Activated naive CD8-positive, alpha-beta T cell treated with anti-CD3 and anti-CD28 coated beads for 36 hours (primary cell): ENCODE data around the gene RNF222. TPM values are rescaled to one million over a fixed set of nuclear protein-coding genes. Genes with fewer than 3 reads are reported as not detected.

Experiments used
- DNase-seq: peaks from one replicate; pipeline ENCODE4 v3.0.0; 2021
- H3K27ac Mint-ChIP-seq: one replicate; pipeline ENCODE4 v1.8.0; 2022; ENCODE audit warnings: mild to moderate bottlenecking, moderate library complexity, mixed read lengths
- H3K27me3 Mint-ChIP-seq: one replicate; pipeline ENCODE4 v1.8.0; 2022; ENCODE audit warnings: mild to moderate bottlenecking, mixed read lengths
- H3K36me3 Mint-ChIP-seq: one replicate; pipeline ENCODE4 v1.8.0; 2021; ENCODE audit warnings: mild to moderate bottlenecking, mixed read lengths
- H3K4me1 Mint-ChIP-seq: one replicate; pipeline ENCODE4 v1.8.0; 2021; ENCODE audit warnings: mixed read lengths
- H3K4me3 Mint-ChIP-seq: one replicate; pipeline ENCODE4 v1.8.0; 2022; ENCODE audit warnings: mild to moderate bottlenecking, moderate library complexity, mixed read lengths
- H3K9me3 Mint-ChIP-seq: one replicate; pipeline ENCODE4 v1.8.0; 2022; ENCODE audit warnings: mixed read lengths
- total RNA-seq, 2 experiments: library from RNA; stranded (reverse); gene quantifications; one replicate each; pipeline ENCODE4 v1.2.3, GENCODE V29; 2021

RNF222 gene
- under 1 TPM; 0.14 to 0.22 TPM for total RNA-seq

DNA sequence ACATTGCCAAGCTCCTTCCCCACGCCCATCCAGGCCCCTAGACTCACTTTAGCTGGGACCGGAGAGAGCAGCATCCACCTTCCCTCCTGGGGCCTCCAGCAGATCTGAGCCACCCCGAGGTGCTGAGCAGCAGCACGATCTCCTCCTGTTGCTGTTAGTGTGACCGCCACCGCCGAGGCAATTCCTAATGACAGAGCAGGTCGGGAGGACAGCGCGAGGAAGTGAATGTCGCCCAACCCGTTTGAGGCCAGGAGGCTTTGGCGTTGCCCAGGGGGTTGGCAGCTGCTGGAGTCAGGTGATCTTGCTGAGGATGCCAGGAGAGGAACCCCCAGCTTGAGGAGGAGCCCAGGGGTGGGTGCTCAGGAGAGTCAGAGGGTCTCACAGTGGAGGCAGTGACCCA is at the start of gene RNF222:
RNF222 (minus strand) TSS at position 192 of the 400 bp plus-strand sequence. CDS start 4,366 bp downstream, outside the sequence.
- H3K4me3 Mint-ChIP-seq: no peak within 1 kb of the TSS
- no peaks in the 10 kb centered on the region for H3K36me3 Mint-ChIP-seq
- DNase-seq: no peak
- no peaks in the 10 kb centered on the region for H3K9me3 Mint-ChIP-seq
- peaks cover 17% of the 10 kb centered on the region for H3K27me3 Mint-ChIP-seq
- H3K4me1 Mint-ChIP-seq: peaks cover 9% of the 10 kb centered on the region
- H3K27ac Mint-ChIP-seq: no peak within 1 kb of the TSS

DNA sequence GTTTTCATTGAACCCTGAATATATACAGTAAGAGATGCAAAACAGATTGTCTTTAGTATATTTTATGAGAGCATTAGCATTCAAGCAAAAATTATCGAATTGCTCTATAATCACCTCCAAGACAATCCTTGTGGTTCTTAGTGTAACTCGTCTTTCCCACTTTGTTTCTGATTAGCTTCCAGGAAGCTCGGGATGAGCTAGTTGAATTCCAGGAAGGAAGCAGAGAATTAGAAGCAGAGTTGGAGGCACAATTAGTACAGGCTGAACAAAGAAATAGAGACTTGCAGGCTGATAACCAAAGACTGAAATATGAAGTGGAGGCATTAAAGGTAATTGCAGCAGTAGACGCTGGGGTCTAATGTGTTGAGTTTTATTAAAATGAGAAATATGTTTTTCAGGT is 47.9 kb upstream of the RNF222 start:
- peaks cover 24% of the 10 kb centered on the region for H3K36me3 Mint-ChIP-seq
- H3K27me3 Mint-ChIP-seq: no peaks in the 10 kb centered on the region
- no peak overlapping the region for H3K27ac Mint-ChIP-seq
- no peaks in the 10 kb centered on the region for H3K9me3 Mint-ChIP-seq
- H3K4me1 Mint-ChIP-seq: peaks cover 30% of the 10 kb centered on the region
- no peak overlapping the region for H3K4me3 Mint-ChIP-seq
- DNase-seq: no peak

DNA sequence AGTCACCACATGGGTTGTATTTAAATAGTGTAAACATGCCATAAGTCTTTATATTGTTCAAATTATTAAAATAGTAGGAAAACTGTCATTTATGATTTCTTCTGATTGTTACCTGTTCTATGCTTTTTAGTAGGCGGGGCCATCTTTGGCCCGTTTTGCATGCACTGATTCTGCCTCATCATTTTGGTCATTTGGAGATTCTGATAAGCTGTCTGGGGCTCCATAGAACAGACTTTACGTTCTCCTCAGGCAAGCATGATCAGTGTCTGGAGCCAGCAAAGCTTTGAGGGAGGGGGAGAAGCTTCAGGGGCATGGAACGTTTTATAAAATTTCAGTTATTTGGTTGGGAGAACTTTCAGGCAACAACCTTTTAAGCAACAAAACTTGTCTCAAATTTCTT is 46.9 kb upstream of the RNF222 start:
- Mint-ChIP-seq H3K9me3 (no peaks in the 10 kb centered on the region), H3K36me3 (peaks cover 27% of the 10 kb centered on the region), H3K27me3 (no peaks in the 10 kb centered on the region), H3K4me1 (peaks cover 38% of the 10 kb centered on the region), H3K4me3 (no peak overlapping the region), H3K27ac (no peak overlapping the region)
- no peak for DNase-seq

DNA sequence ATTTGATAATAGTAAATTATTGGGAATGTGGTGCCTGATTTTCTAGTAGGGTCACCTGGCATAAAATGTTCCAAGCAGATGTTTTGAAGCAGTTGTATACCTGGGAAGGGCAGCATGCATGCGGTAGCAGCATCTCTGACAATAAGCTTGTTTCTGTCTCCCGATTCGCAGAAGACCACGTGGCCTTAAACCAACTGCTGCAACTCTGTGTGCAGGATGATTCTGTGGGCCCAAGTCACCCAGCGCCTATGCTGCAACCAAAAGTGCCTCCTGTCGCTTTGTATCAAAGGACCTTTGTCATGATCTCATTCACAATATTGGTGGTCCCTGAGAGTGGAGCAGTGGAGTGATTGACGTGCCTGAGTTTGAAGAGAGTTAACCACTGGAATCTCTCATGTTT is 46.1 kb upstream of the RNF222 start:
- Mint-ChIP-seq H3K27me3 (no peaks in the 10 kb centered on the region), H3K9me3 (no peaks in the 10 kb centered on the region), H3K4me3 (no peak overlapping the region), H3K4me1 (peaks cover 38% of the 10 kb centered on the region), H3K36me3 (peaks cover 21% of the 10 kb centered on the region), H3K27ac (peak overlapping the region; percentile 2)
- no peak for DNase-seq

DNA sequence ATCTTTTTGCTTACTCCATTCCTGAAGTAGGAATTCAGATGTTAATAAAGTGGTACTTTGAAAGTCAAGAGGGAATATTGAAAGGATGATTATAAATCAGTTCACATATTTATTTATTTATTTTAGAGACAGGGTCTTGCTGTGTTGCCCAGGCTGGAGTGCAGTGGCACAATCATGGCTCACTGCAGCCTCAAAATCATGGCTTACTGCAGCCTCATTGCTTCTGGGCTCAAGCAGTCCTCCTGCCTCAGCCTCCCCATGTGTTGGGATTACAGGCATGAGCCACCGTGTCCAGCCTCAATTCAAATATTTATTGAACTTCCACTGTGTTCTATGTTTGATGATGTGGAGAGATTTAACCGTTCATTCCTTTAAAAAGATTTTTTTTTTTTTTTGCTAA is 44.7 kb upstream of the RNF222 start:
- no peak for DNase-seq
- Mint-ChIP-seq H3K27me3 (no peaks in the 10 kb centered on the region), H3K4me3 (no peak overlapping the region), H3K9me3 (no peaks in the 10 kb centered on the region), H3K4me1 (peaks cover 49% of the 10 kb centered on the region), H3K36me3 (peaks cover 21% of the 10 kb centered on the region), H3K27ac (peak overlapping the region; percentile 22)

GRCh38 chr17:8441690-8442089 is 44.1 kb upstream of the RNF222 start:
- no peak for DNase-seq
- Mint-ChIP-seq H3K9me3 (no peaks in the 10 kb centered on the region), H3K4me3 (peak overlapping the region; percentile 11), H3K27ac (peak overlapping the region; percentile 60), H3K36me3 (peaks cover 18% of the 10 kb centered on the region), H3K27me3 (no peaks in the 10 kb centered on the region), H3K4me1 (peaks cover 50% of the 10 kb centered on the region)

GRCh38 chr17:8439681-8440080 is 42.1 kb upstream of the RNF222 start:
- Mint-ChIP-seq H3K27me3 (no peaks in the 10 kb centered on the region), H3K4me1 (peaks cover 54% of the 10 kb centered on the region), H3K4me3 (no peak overlapping the region), H3K27ac (no peak overlapping the region), H3K36me3 (peaks cover 18% of the 10 kb centered on the region), H3K9me3 (no peaks in the 10 kb centered on the region)
- DNase-seq: no peak

GRCh38 chr17:8438441-8438840 is 40.8 kb upstream of the RNF222 start:
- H3K36me3 Mint-ChIP-seq: peaks cover 18% of the 10 kb centered on the region
- H3K4me1 Mint-ChIP-seq: peaks cover 45% of the 10 kb centered on the region
- H3K9me3 Mint-ChIP-seq: no peaks in the 10 kb centered on the region
- DNase-seq: no peak
- H3K27me3 Mint-ChIP-seq: no peaks in the 10 kb centered on the region
- H3K4me3 Mint-ChIP-seq: peak overlapping the region; percentile 29
- H3K27ac Mint-ChIP-seq: peak overlapping the region; percentile 42

- peaks cover 18% of the 10 kb centered on the region for H3K36me3 Mint-ChIP-seq
- H3K9me3 Mint-ChIP-seq: no peaks in the 10 kb centered on the region
- H3K27me3 Mint-ChIP-seq: no peaks in the 10 kb centered on the region
- H3K4me1 Mint-ChIP-seq: peaks cover 35% of the 10 kb centered on the region
- peak overlapping the region; percentile 92 for H3K27ac Mint-ChIP-seq
- H3K4me3 Mint-ChIP-seq: peak overlapping the region; percentile 89
- no peak for DNase-seq
These were observed 39.2 kb upstream of the RNF222 start for GRCh38 chr17:8436844-8437171.

DNA sequence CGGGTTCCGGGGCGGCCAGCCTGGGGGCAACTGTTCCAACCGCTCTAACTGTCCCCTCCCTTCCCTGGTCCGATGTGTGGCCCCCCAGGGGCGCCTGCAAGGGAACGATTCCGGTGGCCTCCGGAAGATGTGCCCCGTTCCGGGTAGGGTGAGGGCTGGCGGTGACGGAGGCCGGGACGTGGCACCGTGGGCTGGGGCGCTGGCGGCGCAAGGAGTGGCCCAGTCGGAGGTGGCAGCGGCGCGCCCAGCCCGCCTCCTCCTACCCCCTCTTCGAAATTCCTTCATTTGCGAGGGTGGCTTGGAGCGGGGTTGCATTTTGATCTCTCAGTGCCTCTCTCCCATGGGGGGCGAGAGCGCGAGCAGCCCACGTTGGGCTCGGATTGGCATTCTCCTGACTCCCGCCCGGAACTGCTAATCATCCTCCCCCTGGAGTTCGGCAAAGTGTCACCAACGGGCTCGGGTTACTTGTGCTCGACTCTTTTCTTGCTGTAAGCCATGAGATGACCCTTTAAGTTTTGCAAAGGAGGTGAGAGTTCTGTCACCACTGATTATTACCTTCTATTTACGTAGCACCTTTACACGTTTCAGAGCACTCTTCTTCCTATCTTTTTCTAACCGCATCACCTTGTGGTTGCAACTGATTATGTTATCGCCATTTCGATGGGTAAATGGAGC is 38.7 kb upstream of the RNF222 start:
- no peaks in the 10 kb centered on the region for H3K9me3 Mint-ChIP-seq
- peaks cover 18% of the 10 kb centered on the region for H3K36me3 Mint-ChIP-seq
- peak overlapping the region; percentile 89 for H3K4me3 Mint-ChIP-seq
- H3K27ac Mint-ChIP-seq: peak overlapping the region; percentile 92
- peaks cover 30% of the 10 kb centered on the region for H3K4me1 Mint-ChIP-seq
- peak; percentile 72 for DNase-seq
- no peaks in the 10 kb centered on the region for H3K27me3 Mint-ChIP-seq

DNA sequence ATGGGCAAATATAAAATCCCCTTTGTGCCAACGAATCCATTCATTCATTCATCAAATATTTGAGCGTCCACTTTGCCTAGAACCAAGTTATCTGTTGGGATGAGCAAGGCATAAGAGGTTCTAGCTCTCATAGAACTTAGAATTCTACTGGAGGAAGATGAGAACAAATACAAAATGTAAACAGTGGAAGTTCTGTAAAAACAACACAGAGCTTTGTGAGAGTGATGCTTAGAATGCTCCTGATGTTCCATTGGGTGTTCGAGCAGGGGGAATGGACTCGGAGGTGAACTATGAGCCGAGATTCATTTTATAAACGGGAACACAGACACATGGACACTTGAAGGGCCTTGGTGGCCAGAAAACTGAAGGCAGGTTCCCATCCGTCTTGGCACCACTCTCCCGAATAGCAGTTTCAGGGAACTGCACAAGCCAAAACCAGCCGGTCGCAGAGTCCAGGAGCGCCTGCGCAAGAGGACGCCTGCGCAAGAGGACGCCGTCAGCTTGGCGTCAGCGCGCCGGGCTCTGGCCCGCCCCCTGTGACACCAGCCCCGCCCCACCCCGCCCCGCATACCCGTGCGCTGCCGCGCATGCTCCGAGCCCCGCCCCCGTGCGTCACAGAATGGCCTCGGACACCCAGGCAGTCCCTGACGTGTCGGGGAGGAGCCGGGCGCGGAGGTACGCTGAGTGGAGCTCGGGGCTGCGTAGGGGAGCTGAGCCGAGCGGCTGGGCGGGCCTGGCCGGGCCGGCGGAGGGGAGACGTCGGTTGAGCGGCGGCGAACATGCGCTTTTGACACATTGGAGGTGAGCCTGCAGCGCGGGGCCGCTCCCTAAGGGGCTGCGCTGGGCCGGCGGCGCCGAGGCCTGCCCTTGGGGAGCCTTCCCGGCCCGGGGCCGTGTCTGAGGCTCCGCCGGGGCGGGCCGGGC is 37.9 kb upstream of the RNF222 start, which contains the start of gene NDEL1:
NDEL1 (plus strand) TSS at position 640 of the 924 bp plus-strand sequence. CDS start 8,388 bp downstream, outside the sequence.
- Mint-ChIP-seq H3K4me1 (peaks cover 24% of the 10 kb centered on the region), H3K27me3 (no peaks in the 10 kb centered on the region), H3K36me3 (peaks cover 13% of the 10 kb centered on the region), H3K27ac (peak within 1 kb of the TSS; percentile 92), H3K9me3 (no peaks in the 10 kb centered on the region), H3K4me3 (peak within 1 kb of the TSS; percentile 91)
- peak; percentile 100 for DNase-seq

DNA sequence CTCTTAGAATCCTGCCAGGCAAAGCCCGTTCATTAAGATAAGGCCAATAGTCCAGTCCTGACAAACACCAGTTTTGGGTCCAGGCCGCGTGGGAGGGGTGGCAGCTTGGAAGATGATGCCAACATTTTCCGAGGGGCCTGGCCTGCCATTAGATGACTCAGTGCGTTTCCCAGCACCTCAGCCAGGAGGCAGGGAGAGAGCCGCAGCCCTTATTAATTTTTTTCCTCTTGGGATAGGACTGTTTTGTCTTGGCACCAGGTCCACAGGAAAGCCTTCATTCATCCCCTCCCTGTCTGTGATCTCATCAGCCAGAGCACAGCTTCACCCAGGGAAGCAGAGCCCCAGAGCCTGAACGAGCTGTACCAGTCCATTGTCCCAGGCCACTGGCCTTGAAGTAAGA is 33.3 kb upstream of the RNF222 start:
- Mint-ChIP-seq H3K4me1 (peaks cover 4% of the 10 kb centered on the region), H3K36me3 (no peaks in the 10 kb centered on the region), H3K27ac (no peak overlapping the region), H3K27me3 (no peaks in the 10 kb centered on the region), H3K4me3 (no peak overlapping the region), H3K9me3 (no peaks in the 10 kb centered on the region)
- no peak for DNase-seq

DNA sequence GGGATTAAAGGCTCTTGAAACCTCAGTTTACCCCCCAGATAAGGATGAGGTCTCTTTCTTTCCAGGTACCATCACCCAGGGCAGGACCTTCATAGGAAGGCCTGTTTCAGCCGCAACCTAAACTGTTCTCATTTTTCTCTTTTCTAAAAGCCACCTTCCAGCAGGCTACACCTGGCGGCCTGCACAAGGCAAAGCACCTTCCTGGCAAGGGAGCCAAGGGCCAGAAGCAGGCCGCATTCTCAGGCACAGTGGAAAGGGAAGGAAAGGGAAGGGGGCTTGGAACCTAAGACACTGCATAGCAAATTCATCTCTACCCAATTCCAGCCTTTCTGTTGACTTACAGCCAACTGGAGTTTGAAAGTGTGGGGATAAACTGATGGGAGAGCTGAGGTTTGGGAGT is 29.2 kb upstream of the RNF222 start:
- Mint-ChIP-seq H3K4me1 (no peaks in the 10 kb centered on the region), H3K9me3 (no peaks in the 10 kb centered on the region), H3K36me3 (no peaks in the 10 kb centered on the region), H3K27me3 (no peaks in the 10 kb centered on the region), H3K27ac (no peak overlapping the region), H3K4me3 (no peak overlapping the region)
- DNase-seq: no peak

GRCh38 chr17:8426094-8426720 is 28.6 kb upstream of the RNF222 start:
- Mint-ChIP-seq H3K4me3 (no peak overlapping the region), H3K9me3 (no peaks in the 10 kb centered on the region), H3K36me3 (no peaks in the 10 kb centered on the region), H3K27ac (no peak overlapping the region), H3K27me3 (no peaks in the 10 kb centered on the region), H3K4me1 (no peaks in the 10 kb centered on the region)
- no peak for DNase-seq

DNA sequence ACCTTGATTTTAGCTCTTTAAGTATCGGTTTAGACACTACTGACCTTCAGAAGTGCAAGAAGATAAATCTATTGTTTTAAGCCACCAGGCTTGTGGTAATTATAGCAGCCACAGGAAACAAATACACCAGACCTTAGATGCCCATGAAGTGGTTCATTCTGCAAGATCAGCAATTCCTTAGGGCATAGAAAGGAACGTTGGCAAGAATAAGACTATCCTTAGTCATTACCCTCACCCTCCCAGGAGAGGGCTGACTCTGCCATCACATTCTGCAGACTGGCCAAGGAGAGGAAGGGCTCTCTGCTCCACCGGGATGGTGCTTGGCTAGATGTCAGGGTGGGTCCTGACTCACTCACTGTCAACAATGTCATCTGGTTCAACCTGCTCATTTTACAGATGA is 23.9 kb upstream of the RNF222 start:
- no peaks in the 10 kb centered on the region for H3K36me3 Mint-ChIP-seq
- DNase-seq: no peak
- H3K27me3 Mint-ChIP-seq: peaks cover 29% of the 10 kb centered on the region
- H3K4me3 Mint-ChIP-seq: no peak overlapping the region
- H3K9me3 Mint-ChIP-seq: no peaks in the 10 kb centered on the region
- H3K4me1 Mint-ChIP-seq: no peaks in the 10 kb centered on the region
- no peak overlapping the region for H3K27ac Mint-ChIP-seq
